Neural cell (in vitro differentiated cells): Measurements from ENCODE around the gene TCF12. TPM values are rescaled to one million over a fixed set of nuclear protein-coding genes. Genes with fewer than 3 reads are reported as not detected.

ENCODE experiments used
- H2AFZ ChIP-seq: fragments of 200-600, 300-800 bp; sonication (generic), shearing (Covaris generic); 2 replicates; pipeline ENCODE4 v1.6.0; 2014; ENCODE audit warnings: low read depth, mild to moderate bottlenecking, antibody characterized with exemption, low read length, moderate library complexity
- H3F3A ChIP-seq: fragments of 200-600 bp; shearing (Covaris generic); 2 replicates; pipeline ENCODE4 v1.6.1; 2016; ENCODE audit warnings: mild to moderate bottlenecking, moderate library complexity, mixed read lengths, antibody characterized with exemption, low read length; ENCODE audit not compliant: insufficient read depth, poor library complexity, severe bottlenecking
- H3K27ac ChIP-seq: fragments of 200-600, 300-800 bp; sonication (generic), shearing (Covaris generic); 2 replicates; pipeline ENCODE4 v1.5.1; 2014; ENCODE audit warnings: mild to moderate bottlenecking, low read length, moderate library complexity
- H3K27me3 ChIP-seq: fragments of 300-800, 200-600 bp; sonication (generic), shearing (Covaris generic); 2 replicates; pipeline ENCODE4 v1.6.0; 2014; ENCODE audit warnings: mild to moderate bottlenecking, low read depth, low read length, moderate library complexity; ENCODE audit not compliant: insufficient read depth
- H3K36me3 ChIP-seq: fragments of 300-800, 200-600 bp; sonication (generic), shearing (Covaris generic); 2 replicates; pipeline ENCODE4 v1.5.1; 2014; ENCODE audit warnings: mild to moderate bottlenecking, antibody characterized with exemption, low read length, moderate library complexity; ENCODE audit not compliant: insufficient read depth
- H3K4me2 ChIP-seq: fragments of 300-800, 200-600 bp; sonication (generic), shearing (Covaris generic); 2 replicates; pipeline ENCODE4 v1.6.0; 2014; ENCODE audit warnings: mild to moderate bottlenecking, low read length
- H3K4me3 ChIP-seq: fragments of 300-800, 200-600 bp; sonication (generic), shearing (Covaris generic); 2 replicates; pipeline ENCODE4 v1.5.1; 2014; ENCODE audit warnings: mild to moderate bottlenecking, low read length, moderate library complexity
- H3K79me2 ChIP-seq: fragments of 200-600 bp; shearing (Covaris generic); replicated peaks from 2 replicates; pipeline ENCODE4 v1.6.0; 2014; ENCODE audit warnings: mild to moderate bottlenecking, low read length, moderate library complexity; ENCODE audit not compliant: insufficient read depth
- H3K9ac ChIP-seq: fragments of 300-800, 200-600 bp; sonication (generic), shearing (Covaris generic); 2 replicates; pipeline ENCODE4 v1.6.1; 2016; ENCODE audit warnings: mild to moderate bottlenecking, low read length, mixed read lengths
- H3K9me2 ChIP-seq: fragments of 200-600 bp; shearing (Covaris generic); 2 replicates; pipeline ENCODE4 v1.6.1; 2016; ENCODE audit warnings: mild to moderate bottlenecking, low read length, mixed read lengths; ENCODE audit not compliant: insufficient read depth
- H3K9me3 ChIP-seq: fragments of 200-600, 300-800 bp; sonication (generic), shearing (Covaris generic); 2 replicates; pipeline ENCODE4 v1.6.1; 2016; ENCODE audit warnings: mild to moderate bottlenecking, mixed run types, low read length, moderate library complexity, mixed read lengths
- H4K20me1 ChIP-seq: fragments of 200-600 bp; shearing (Covaris generic); 2 replicates; pipeline ENCODE4 v1.6.1; 2016; ENCODE audit warnings: mild to moderate bottlenecking, mixed run types; ENCODE audit not compliant: insufficient read depth
- EP300 ChIP-seq: fragments of 450-650 bp; conservative IDR thresholded peaks from 2 replicates; pipeline ENCODE4 v1.6.1; 2014; ENCODE audit warnings: antibody characterized with exemption, mild to moderate bottlenecking, moderate library complexity; ENCODE audit not compliant: poor library complexity, severe bottlenecking
- EZH2 ChIP-seq: fragments of 200-600, 300-800 bp; shearing (Covaris generic), sonication (generic); IDR thresholded peaks from 2 replicates; pipeline ENCODE4 v1.6.1; 2014; ENCODE audit warnings: antibody characterized with exemption, low read length, borderline replicate concordance, mild to moderate bottlenecking; ENCODE audit not compliant: insufficient read depth, poor library complexity, severe bottlenecking
- MXI1 ChIP-seq: fragments of 450-650 bp; conservative IDR thresholded peaks from 2 replicates; pipeline ENCODE4 v1.6.1; 2014; ENCODE audit warnings: antibody characterized with exemption, mild to moderate bottlenecking; ENCODE audit not compliant: poor library complexity, severe bottlenecking
- POLR2AphosphoS5 ChIP-seq: IDR thresholded peaks from 2 replicates; pipeline ENCODE4 v1.6.1; 2012
- RAD21 ChIP-seq: fragments of 450-650 bp; conservative IDR thresholded peaks from 2 replicates; pipeline ENCODE4 v1.6.1; 2014; ENCODE audit warnings: antibody characterized with exemption, mild to moderate bottlenecking, moderate library complexity
- SMC3 ChIP-seq: fragments of 450-650 bp; conservative IDR thresholded peaks from 2 replicates; pipeline ENCODE4 v1.6.1; 2014; ENCODE audit warnings: antibody characterized with exemption, mild to moderate bottlenecking, moderate library complexity; ENCODE audit not compliant: poor library complexity
- TAF1 ChIP-seq: IDR thresholded peaks from 2 replicates; pipeline ENCODE4 v1.6.1; 2012; ENCODE audit warnings: low read depth
- polyA plus RNA-seq: library from polyadenylated mRNA; depleted of rRNA; stranded (reverse); fragments of >200 nt; gene quantifications from 2 replicates; pipeline ENCODE4 v1.2.3, GENCODE V29; 2014
- TF ChIP-seq, protein P1 (sequence below): fragments of 450-650 bp; IDR thresholded peaks from 2 replicates; pipeline ENCODE4 v1.5.1; 2014; ENCODE audit warnings: antibody characterized with exemption, mild to moderate bottlenecking, moderate library complexity; ENCODE audit not compliant: poor library complexity, severe bottlenecking
- TF ChIP-seq, protein P2 (sequence below): IDR thresholded peaks from 2 replicates; pipeline ENCODE4 v1.6.1; 2012; ENCODE audit warnings: borderline replicate concordance

The TCF12 gene
- polyA plus RNA-seq, 1 donor from 2014 or later = 52.7 TPM

- Histone ChIP-seq H3K27me3 (no peaks in the 10 kb centered on the region), H3K4me2 (no peak overlapping the region), H4K20me1 (no peaks in the 10 kb centered on the region), H3K79me2 (no peaks in the 10 kb centered on the region), H3K36me3 (no peaks in the 10 kb centered on the region), H2AFZ (no peak overlapping the region), H3F3A (no peaks in the 10 kb centered on the region), H3K9me3 (peaks cover 6% of the 10 kb centered on the region), H3K27ac (no peak overlapping the region), H3K4me3 (no peak overlapping the region), H3K9me2 (no peaks in the 10 kb centered on the region), H3K9ac (no peak overlapping the region)
- TF ChIP-seq SMC3 (no peak), POLR2AphosphoS5 (no peak), MXI1 (no peak), EP300 (no peak), EZH2 (no peak), RAD21 (no peak), TAF1 (no peak)
- TF ChIP-seq, protein P1, sequence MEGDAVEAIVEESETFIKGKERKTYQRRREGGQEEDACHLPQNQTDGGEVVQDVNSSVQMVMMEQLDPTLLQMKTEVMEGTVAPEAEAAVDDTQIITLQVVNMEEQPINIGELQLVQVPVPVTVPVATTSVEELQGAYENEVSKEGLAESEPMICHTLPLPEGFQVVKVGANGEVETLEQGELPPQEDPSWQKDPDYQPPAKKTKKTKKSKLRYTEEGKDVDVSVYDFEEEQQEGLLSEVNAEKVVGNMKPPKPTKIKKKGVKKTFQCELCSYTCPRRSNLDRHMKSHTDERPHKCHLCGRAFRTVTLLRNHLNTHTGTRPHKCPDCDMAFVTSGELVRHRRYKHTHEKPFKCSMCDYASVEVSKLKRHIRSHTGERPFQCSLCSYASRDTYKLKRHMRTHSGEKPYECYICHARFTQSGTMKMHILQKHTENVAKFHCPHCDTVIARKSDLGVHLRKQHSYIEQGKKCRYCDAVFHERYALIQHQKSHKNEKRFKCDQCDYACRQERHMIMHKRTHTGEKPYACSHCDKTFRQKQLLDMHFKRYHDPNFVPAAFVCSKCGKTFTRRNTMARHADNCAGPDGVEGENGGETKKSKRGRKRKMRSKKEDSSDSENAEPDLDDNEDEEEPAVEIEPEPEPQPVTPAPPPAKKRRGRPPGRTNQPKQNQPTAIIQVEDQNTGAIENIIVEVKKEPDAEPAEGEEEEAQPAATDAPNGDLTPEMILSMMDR = no peak
- TF ChIP-seq, protein P2, sequence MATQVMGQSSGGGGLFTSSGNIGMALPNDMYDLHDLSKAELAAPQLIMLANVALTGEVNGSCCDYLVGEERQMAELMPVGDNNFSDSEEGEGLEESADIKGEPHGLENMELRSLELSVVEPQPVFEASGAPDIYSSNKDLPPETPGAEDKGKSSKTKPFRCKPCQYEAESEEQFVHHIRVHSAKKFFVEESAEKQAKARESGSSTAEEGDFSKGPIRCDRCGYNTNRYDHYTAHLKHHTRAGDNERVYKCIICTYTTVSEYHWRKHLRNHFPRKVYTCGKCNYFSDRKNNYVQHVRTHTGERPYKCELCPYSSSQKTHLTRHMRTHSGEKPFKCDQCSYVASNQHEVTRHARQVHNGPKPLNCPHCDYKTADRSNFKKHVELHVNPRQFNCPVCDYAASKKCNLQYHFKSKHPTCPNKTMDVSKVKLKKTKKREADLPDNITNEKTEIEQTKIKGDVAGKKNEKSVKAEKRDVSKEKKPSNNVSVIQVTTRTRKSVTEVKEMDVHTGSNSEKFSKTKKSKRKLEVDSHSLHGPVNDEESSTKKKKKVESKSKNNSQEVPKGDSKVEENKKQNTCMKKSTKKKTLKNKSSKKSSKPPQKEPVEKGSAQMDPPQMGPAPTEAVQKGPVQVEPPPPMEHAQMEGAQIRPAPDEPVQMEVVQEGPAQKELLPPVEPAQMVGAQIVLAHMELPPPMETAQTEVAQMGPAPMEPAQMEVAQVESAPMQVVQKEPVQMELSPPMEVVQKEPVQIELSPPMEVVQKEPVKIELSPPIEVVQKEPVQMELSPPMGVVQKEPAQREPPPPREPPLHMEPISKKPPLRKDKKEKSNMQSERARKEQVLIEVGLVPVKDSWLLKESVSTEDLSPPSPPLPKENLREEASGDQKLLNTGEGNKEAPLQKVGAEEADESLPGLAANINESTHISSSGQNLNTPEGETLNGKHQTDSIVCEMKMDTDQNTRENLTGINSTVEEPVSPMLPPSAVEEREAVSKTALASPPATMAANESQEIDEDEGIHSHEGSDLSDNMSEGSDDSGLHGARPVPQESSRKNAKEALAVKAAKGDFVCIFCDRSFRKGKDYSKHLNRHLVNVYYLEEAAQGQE = no peak
These were observed 237.9 kb downstream of the TCF12 start for GRCh38 chr15:57156210-57156884.

GRCh38 chr15:57158589-57158988 lies 240.1 kb downstream of the TCF12 start:
- Histone ChIP-seq H3K4me3 (no peak overlapping the region), H3K27ac (no peak overlapping the region), H3K9ac (no peak overlapping the region), H3K36me3 (no peaks in the 10 kb centered on the region), H3K9me2 (no peaks in the 10 kb centered on the region), H2AFZ (no peak overlapping the region), H3K27me3 (no peaks in the 10 kb centered on the region), H3K9me3 (no peaks in the 10 kb centered on the region), H4K20me1 (no peaks in the 10 kb centered on the region), H3K4me2 (no peak overlapping the region), H3F3A (no peaks in the 10 kb centered on the region), H3K79me2 (no peaks in the 10 kb centered on the region)
- no peak for TF ChIP-seq MXI1
- TF ChIP-seq EP300 = no peak
- TF ChIP-seq EZH2 = no peak
- TF ChIP-seq POLR2AphosphoS5 = no peak
